H1 (cell line): ENCODE measurements around the gene CIROP. TPM values are rescaled to one million over a fixed set of nuclear protein-coding genes. Genes with fewer than 3 reads are reported as not detected.

Experiments
- CHD7 ChIP-seq: fragments of 300-600 bp; sonication (generic); IDR thresholded peaks from 2 replicates; pipeline ENCODE4 v1.7.1; 2012; ENCODE audit warnings: low read length, moderate library complexity, mild to moderate bottlenecking, inconsistent platforms; ENCODE audit not compliant: insufficient replicate concordance
- E2F6 ChIP-seq: IDR thresholded peaks from 2 replicates; pipeline ENCODE4 v1.6.1; 2012; ENCODE audit warnings: inconsistent platforms
- EGR1 ChIP-seq: IDR thresholded peaks from 2 replicates; pipeline ENCODE4 v1.6.1; 2011; ENCODE audit warnings: low read depth, low read length, borderline replicate concordance
- KDM4A ChIP-seq: IDR thresholded peaks from one replicate; pipeline ENCODE4 v1.7.1; 2012; ENCODE audit warnings: low read depth, mild to moderate bottlenecking, moderate library complexity, low read length, inconsistent platforms; ENCODE audit not compliant: severe bottlenecking
- RFX5 ChIP-seq: IDR thresholded peaks from 2 replicates; pipeline ENCODE4 v1.6.1; 2011; ENCODE audit warnings: low read depth, low read length, improper control_type of control experiment, borderline replicate concordance
- SIX5 ChIP-seq: IDR thresholded peaks from 2 replicates; pipeline ENCODE4 v1.6.1; 2011; ENCODE audit warnings: mild to moderate bottlenecking, low read depth, low read length
- TCF12 ChIP-seq: IDR thresholded peaks from 2 replicates; pipeline ENCODE4 v1.6.1; 2011; ENCODE audit warnings: low read depth, mild to moderate bottlenecking, low read length
- USF2 ChIP-seq: IDR thresholded peaks from 2 replicates; pipeline ENCODE4 v1.6.1; 2011; ENCODE audit warnings: low read length, improper control_type of control experiment
- YY1 ChIP-seq: IDR thresholded peaks from 2 replicates; pipeline ENCODE4 v1.6.1; 2011; ENCODE audit warnings: low read depth, mild to moderate bottlenecking, low read length
- polyA plus RNA-seq, 7 experiments: library from polyadenylated mRNA; depleted of rRNA in 3 of 7; stranded (reverse) in 5 of 7; unstranded in 2 of 7; fragments of >200 nt in 5 of 7; fragments of 200-250 nt in 2 of 7; gene quantifications; 1 replicate in 5 of 7; 2 replicates in 1 of 7; 4 replicates in 1 of 7; pipeline versions ENCODE4 v1.2.1 to v1.2.3, GENCODE V29; 2011 to 2013; ENCODE audit warnings: missing spikeins in 2 of 7, mixed read lengths in 2 of 7
- total RNA-seq: library from RNA; stranded (reverse); fragmentation: NEBNext Ultra II Directional; extraction: Animal tissue kit (Norgen Biotek cat#: 25700); gene quantifications from 2 replicates; pipeline ENCODE4 v1.2.1, GENCODE V29; 2021

The CIROP gene
- total and polyA plus RNA-seq, 2 of the 8 experiments (the other 6 are each of a cell fraction or from before 2014, with no cell fraction given), result 0.06 TPM; not detected in 1

- no peak for TF ChIP-seq CHD7
- TF ChIP-seq KDM4A, result no peak
- TF ChIP-seq TCF12, result no peak
- TF ChIP-seq SIX5, result no peak
- no peak for TF ChIP-seq EGR1
- TF ChIP-seq USF2, result no peak
- no peak for TF ChIP-seq RFX5
- no peak for TF ChIP-seq YY1
- no peak for TF ChIP-seq E2F6
These were observed 37.1 kb upstream of the CIROP start (continued) for GRCh38 chr14:23141706-23142444.
